DMS79 treated with DMSO at 0.1 percent for 48 hours (cell line): ENCODE results near the gene EGLN2.
"Not testable (repeated sequence)": the region's sequence is repeated elsewhere in the genome, so short reads cannot be mapped to it uniquely, and the experiment has no call there.

ENCODE experiments used
- DNase-seq: peaks from one replicate; lab custom pipeline; 2025; lab: John Stamatoyannopoulos, UW

EGLN2 gene

DNA sequence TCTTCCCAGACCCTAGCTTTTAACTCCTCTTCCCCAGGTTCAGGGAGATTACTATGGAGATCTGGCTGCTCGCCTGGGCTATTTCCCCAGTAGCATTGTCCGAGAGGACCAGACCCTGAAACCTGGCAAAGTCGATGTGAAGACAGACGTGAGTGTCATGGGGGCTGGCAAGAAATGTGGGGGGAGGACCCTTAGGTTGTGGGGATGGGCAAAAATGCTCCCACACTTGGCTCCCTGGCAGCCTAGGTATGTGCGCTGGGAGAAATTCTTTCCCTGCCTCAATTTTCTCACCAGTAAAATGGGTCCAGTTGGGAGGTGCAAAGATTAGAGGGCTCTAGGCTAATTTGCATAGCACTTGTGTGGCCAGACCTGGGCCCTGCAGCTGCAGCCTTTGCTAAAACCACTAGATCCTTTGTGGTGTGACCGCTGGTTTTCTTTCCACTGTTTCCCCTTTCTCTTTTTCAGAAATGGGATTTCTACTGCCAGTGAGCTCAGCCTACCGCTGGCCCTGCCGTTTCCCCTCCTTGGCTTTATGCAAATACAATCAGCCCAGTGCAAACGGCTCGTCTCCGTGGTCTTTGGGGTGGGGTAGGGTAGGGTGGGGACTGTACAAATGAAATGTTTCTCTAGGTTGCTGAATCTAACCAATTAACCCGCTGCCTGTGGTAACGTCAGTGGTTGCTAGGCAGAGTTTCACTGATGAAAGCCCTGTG, 21.9 kb upstream of the EGLN2 start:
- DNase-seq = peak; percentile 86

DNA sequence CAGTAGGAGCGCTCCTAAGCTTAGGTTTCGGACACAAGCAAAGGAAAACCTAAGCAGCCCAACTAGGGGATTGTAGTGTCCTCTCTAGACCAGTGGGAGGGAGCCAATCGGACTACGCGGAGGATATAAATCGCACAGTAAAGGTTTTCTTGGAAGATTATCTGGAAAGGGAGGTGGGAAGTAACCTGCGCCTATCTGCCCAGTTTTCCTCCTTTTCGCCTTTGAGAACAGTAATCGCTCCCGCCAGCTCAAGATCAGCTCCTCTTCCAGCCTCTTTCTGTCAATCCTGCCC, 21.4 kb upstream of the EGLN2 start:
- DNase-seq = no peak

DNA sequence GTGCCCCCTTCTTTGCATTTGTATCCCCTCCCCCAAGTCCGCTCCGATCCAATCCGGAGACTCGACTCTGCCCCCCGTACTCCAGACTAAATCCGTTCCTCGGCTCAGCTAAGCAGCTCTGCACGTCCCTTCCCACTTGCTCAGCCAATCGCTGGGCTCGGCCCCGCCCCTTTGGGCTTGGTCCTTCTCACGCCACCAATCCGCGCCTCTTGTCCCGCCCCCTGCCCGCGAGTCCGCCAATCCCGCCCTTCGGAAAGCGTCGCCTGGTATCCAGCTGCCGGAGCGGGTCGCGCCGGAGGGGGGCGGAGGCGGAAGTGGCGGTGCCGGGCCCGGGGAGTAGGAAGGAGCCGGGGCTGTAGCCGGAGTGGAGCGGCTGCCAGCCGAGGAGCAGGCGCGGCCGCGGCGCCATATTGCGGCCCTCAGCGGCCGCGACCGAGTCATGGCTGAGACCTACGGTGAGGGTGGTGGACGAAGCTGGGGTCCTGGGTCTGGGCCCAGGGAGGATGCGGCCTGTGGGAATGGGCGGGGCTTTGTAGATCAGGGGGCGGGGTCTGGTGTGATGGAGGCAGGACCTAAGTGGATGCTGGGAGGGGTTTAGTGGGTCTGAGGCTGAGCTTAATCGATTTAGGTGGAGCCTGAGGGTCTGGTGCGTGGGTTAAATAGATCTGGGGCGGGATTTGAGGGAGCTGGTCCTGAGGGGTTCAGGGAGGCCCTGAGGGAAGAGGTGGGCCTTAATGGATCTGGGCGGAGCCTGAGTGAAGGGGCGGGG, 20.9 kb upstream of the EGLN2 start, which contains the start of gene RAB4B:
Gene RAB4B (plus strand): TSS at position 311 of the 769 bp plus-strand sequence. CDS start 129 bp downstream, at position 440.
- DNase-seq = peak; percentile 99

DNA sequence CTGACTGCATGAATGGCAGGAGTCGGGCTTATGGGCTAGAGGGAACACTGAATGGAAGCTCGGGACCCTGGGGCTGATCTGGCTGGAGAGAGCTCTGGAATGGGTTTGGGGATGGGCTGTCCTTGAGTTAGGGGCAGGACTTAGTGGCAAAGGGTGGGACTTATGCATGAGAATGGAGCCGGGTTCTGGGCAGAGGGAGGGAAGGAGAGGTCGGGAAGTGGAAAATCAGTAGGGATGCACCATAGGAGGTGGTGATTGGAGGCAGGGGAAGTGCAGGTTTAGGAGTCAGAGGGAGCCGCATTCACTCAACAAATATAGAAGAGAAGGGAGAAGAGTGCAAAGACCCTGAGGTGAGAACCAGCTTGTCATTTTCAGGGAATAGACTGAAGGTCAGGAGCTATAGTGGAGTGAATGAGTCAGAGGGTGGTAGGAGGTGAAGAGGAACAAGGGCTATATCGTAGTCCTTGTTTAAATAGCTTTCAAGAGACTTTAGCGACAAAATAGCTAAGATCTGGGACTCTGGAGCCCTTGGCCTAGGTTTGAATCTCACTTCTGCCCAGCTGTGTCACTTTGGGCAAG, 20.2 kb upstream of the EGLN2 start:
- DNase-seq = no peak

- no peak for DNase-seq
These were observed 18.4 kb upstream of the EGLN2 start for GRCh38 chr19:40780582-40780981.

GRCh38 chr19:40781140-40781539, 17.9 kb upstream of the EGLN2 start:
- no peak for DNase-seq

DNA sequence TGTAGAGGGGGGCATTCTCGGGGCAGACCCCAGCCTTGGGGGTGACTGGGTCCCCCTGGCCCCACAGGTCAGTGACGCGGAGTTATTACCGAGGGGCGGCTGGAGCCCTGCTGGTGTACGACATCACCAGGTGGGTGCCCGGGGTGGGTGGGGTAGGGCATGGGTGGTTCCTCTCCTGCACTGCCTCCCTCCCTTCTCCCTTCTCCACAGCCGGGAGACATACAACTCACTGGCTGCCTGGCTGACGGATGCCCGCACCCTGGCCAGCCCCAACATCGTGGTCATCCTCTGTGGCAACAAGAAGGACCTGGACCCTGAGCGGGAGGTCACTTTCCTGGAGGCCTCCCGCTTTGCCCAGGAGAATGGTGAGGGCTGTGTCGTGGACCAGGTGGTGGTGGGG, 15.3 kb upstream of the EGLN2 start:
- DNase-seq = no peak

GRCh38 chr19:40784146-40784545, 14.8 kb upstream of the EGLN2 start:
- not testable (repeated sequence) for DNase-seq

- no peak for DNase-seq
These were observed 13.5 kb upstream of the EGLN2 start for GRCh38 chr19:40785526-40785925.

- no peak for DNase-seq
These were observed 12.6 kb upstream of the EGLN2 start for GRCh38 chr19:40786060-40787037.

DNA sequence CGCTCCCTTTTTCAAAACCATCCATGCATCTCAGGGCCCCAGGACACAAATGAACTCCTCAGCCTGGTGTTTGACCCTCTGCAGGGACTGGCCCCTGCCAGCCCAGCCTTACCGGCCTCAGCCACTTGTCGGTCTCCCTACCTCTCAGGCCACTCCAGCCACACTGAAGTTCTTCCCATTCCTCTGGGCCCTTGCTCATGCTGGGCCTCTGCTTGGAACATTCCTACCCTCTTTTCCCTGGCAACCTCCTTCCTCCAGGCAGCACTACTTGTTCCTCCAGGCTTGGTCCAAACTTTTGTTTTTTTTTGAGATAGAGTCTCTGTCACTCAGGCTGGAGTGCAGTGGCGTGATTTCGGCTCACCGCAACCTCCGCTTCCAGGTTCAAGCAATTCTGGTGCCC, 7.6 kb upstream of the EGLN2 start:
- DNase-seq = no peak

GRCh38 chr19:40791996-40792395, 7.0 kb upstream of the EGLN2 start:
- DNase-seq = no peak

GRCh38 chr19:40797166-40797962, 1.6 kb upstream of the EGLN2 start:
- no peak for DNase-seq

- peak; percentile 66 for DNase-seq
These were observed 868 bp upstream of the EGLN2 start for GRCh38 chr19:40797963-40798682.

- DNase-seq = no peak
These were observed 757 bp downstream of the EGLN2 start for GRCh38 chr19:40799558-40800338.

DNA sequence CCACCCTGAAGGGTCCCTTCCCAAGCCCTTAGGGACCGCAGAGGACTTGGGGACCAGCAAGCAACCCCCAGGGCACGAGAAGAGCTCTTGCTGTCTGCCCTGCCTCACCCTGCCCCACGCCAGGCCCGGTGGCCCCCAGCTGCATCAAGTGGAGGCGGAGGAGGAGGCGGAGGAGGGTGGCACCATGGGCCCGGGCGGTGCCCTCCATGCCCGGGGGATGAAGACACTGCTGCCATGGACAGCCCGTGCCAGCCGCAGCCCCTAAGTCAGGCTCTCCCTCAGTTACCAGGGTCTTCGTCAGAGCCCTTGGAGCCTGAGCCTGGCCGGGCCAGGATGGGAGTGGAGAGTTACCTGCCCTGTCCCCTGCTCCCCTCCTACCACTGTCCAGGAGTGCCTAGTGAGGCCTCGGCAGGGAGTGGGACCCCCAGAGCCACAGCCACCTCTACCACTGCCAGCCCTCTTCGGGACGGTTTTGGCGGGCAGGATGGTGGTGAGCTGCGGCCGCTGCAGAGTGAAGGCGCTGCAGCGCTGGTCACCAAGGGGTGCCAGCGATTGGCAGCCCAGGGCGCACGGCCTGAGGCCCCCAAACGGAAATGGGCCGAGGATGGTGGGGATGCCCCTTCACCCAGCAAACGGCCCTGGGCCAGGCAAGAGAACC, 1.5 kb downstream of the EGLN2 start:
- DNase-seq = no peak

GRCh38 chr19:40800997-40801377, 2.0 kb downstream of the EGLN2 start:
- DNase-seq = no peak

GRCh38 chr19:40801426-40802299, 2.7 kb downstream of the EGLN2 start:
- DNase-seq = peak; percentile 9
